DND-41 (cell line): ENCODE results near the gene PSMB8.

Experiments used
- EZH2 ChIP-seq: IDR thresholded peaks from 3 replicates; pipeline ENCODE4 v1.6.1; 2012; ENCODE audit warnings: borderline replicate concordance, low read depth, mild to moderate bottlenecking, moderate library complexity, low read length, inconsistent platforms; ENCODE audit not compliant: severe bottlenecking
- TF ChIP-seq, protein P1 (sequence below): IDR thresholded peaks from 2 replicates; pipeline ENCODE4 v1.5.1; 2012; ENCODE audit warnings: borderline replicate concordance, low read length, moderate library complexity, mild to moderate bottlenecking; ENCODE audit not compliant: poor library complexity, severe bottlenecking; ENCODE audit errors: extremely low read depth

DNA sequence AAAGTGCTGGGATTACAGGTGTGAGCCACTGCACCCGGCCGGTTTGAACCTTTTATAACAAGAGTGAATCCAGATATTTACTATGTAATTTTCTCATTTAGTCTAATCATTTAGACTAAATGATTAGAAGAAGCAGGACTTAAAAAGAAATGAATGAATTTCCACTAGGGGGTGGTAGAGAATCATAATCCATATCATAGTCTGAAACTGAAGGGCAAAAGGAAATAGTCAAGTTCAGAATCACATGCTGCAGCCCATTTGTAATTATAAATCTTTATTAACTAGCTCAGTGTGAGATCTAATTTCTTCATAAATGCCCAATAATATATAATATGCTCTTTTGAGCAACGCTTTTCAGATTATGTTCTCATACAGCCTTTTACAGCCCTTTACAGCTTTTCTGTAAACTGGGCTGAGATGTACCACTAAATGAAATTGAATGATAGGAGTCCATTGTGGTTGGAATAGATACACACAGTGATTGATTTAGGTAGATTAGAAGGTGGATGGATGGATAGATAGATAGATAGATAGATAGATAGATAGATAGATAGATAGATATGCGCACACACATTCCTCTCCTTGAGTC is 41.9 kb upstream of the PSMB8 start:
- TF ChIP-seq EZH2, result no peak
- TF ChIP-seq, protein P1, sequence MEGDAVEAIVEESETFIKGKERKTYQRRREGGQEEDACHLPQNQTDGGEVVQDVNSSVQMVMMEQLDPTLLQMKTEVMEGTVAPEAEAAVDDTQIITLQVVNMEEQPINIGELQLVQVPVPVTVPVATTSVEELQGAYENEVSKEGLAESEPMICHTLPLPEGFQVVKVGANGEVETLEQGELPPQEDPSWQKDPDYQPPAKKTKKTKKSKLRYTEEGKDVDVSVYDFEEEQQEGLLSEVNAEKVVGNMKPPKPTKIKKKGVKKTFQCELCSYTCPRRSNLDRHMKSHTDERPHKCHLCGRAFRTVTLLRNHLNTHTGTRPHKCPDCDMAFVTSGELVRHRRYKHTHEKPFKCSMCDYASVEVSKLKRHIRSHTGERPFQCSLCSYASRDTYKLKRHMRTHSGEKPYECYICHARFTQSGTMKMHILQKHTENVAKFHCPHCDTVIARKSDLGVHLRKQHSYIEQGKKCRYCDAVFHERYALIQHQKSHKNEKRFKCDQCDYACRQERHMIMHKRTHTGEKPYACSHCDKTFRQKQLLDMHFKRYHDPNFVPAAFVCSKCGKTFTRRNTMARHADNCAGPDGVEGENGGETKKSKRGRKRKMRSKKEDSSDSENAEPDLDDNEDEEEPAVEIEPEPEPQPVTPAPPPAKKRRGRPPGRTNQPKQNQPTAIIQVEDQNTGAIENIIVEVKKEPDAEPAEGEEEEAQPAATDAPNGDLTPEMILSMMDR, result peak; percentile 71
